ENCODE results near the gene OBSCN. TPM values are rescaled to one million over a fixed set of nuclear protein-coding genes. Genes with fewer than 3 reads are reported as not detected.

Gene OBSCN
- total and polyA plus RNA-seq, 2 donors (not counting 1 experiment from before 2014, with no cell fraction given): 10.0 to 63.9 TPM

GRCh38 chr1:228161362-228161761 lies 46.5 kb upstream of the OBSCN start:
- no peak overlapping the region for H3K9ac ChIP-seq (ENCODE audit: low read length)
- WGBS (ENCODE audit: insufficient coverage): 87% methylated on average over 5 of the region's 7 CpGs
- H3K36me3 ChIP-seq (replicated peaks in 1 of 2; ENCODE audit: control extremely low read depth in 1 of 2, control insufficient read depth in 1 of 2, extremely low read depth in 1 of 2, insufficient read depth in 2 of 2, low read length in 1 of 2): no peaks in the 10 kb centered on the region
- DNase-seq (no peak), ATAC-seq (ENCODE audit: low read depth) (no peak)
- Mint-ChIP-seq H3K9me3 (ENCODE audit: insufficient read depth) (no peaks in the 10 kb centered on the region), H3K4me1 (peaks cover 15% of the 10 kb centered on the region), H3K27ac (no peak overlapping the region), H3K27me3 (peaks cover 3% of the 10 kb centered on the region), H3K4me3 (no peak overlapping the region)
- no peak overlapping the region for H3K27ac ChIP-seq (ENCODE audit: low read length in 2 of 2)
- H3K27me3 ChIP-seq (replicated peaks in 1 of 4; ENCODE audit: control extremely low read depth in 1 of 4, control insufficient read depth in 3 of 4, insufficient read depth in 4 of 4, low read length in 3 of 4): peaks cover 0 to 19% (median 0%) of the 10 kb centered on the region in 4 experiments
- H3K4me2 ChIP-seq (replicated peaks; ENCODE audit: low read depth, low read length, poor library complexity, severe bottlenecking): no peak overlapping the region
- H3K79me2 ChIP-seq (ENCODE audit: control insufficient read depth, insufficient read depth, low read length): peaks cover 6% of the 10 kb centered on the region
- TF ChIP-seq CTCF (IDR thresholded peaks at IDR 0.05): no peak
- TF ChIP-seq EZH2 (IDR thresholded peaks at IDR 0.05; ENCODE audit: borderline replicate concordance, insufficient read depth, low read depth, low read length, poor library complexity, severe bottlenecking): no peak
- no peak overlapping the region for H2AFZ ChIP-seq (ENCODE audit: insufficient read depth, low read depth, low read length, poor library complexity, severe bottlenecking)
- ChIA-PET POLR2A (interaction anchor here (1.2 kb wide), 1 partner anchor 21 kb away, joined by 3 read pairs; no protein-coding TSS in a partner anchor), CTCF (no interaction called here)
- intact Hi-C loops (cut with micrococcal nuclease): no loop called here
- peaks cover 8 to 22% of the 10 kb centered on the region in 2 donors for H3K4me1 ChIP-seq (ENCODE audit: control insufficient read depth in 2 of 2, insufficient read depth in 2 of 2, low read length in 2 of 2)
- H3K9me3 ChIP-seq (ENCODE audit: control extremely low read depth in 1 of 3, control insufficient read depth in 2 of 3, insufficient read depth in 1 of 3, low read length in 2 of 3): peaks cover 0 to 2% (median 0%) of the 10 kb centered on the region in 3 donors
- H4K20me1 ChIP-seq (ENCODE audit: control insufficient read depth, insufficient read depth, low read length, poor library complexity, severe bottlenecking): no peaks in the 10 kb centered on the region
- no peak overlapping the region for H3K4me3 ChIP-seq (ENCODE audit: control extremely low read depth in 1 of 5, extremely low read depth in 1 of 5, insufficient read depth in 1 of 5, low read depth in 2 of 5, low read length in 4 of 5)

GRCh38 chr1:228161866-228162265 lies 46.0 kb upstream of the OBSCN start:
- Histone ChIP-seq H3K4me3 (ENCODE audit: control extremely low read depth in 1 of 5, extremely low read depth in 1 of 5, insufficient read depth in 1 of 5, low read depth in 2 of 5, low read length in 4 of 5) (no peak overlapping the region), H3K9me3 (ENCODE audit: control extremely low read depth in 1 of 3, control insufficient read depth in 2 of 3, insufficient read depth in 1 of 3, low read length in 2 of 3) (peaks cover 0 to 1% (median 0%) of the 10 kb centered on the region in 3 donors), H3K4me1 (ENCODE audit: control insufficient read depth in 2 of 2, insufficient read depth in 2 of 2, low read length in 2 of 2) (peaks cover 13 to 27% of the 10 kb centered on the region in 2 donors), H2AFZ (ENCODE audit: insufficient read depth, low read depth, low read length, poor library complexity, severe bottlenecking) (no peak overlapping the region), H3K36me3 (replicated peaks in 1 of 2; ENCODE audit: control extremely low read depth in 1 of 2, control insufficient read depth in 1 of 2, extremely low read depth in 1 of 2, insufficient read depth in 2 of 2, low read length in 1 of 2) (no peaks in the 10 kb centered on the region), H3K79me2 (ENCODE audit: control insufficient read depth, insufficient read depth, low read length) (peaks cover 11% of the 10 kb centered on the region), H3K27ac (ENCODE audit: low read length in 2 of 2) (no peak overlapping the region), H3K9ac (ENCODE audit: low read length) (no peak overlapping the region), H4K20me1 (ENCODE audit: control insufficient read depth, insufficient read depth, low read length, poor library complexity, severe bottlenecking) (no peaks in the 10 kb centered on the region), H3K4me2 (replicated peaks; ENCODE audit: low read depth, low read length, poor library complexity, severe bottlenecking) (no peak overlapping the region), H3K27me3 (replicated peaks in 1 of 4; ENCODE audit: control extremely low read depth in 1 of 4, control insufficient read depth in 3 of 4, insufficient read depth in 4 of 4, low read length in 3 of 4) (peaks cover 0 to 14% (median 0%) of the 10 kb centered on the region in 4 experiments)
- Mint-ChIP-seq H3K9me3 (ENCODE audit: insufficient read depth) (no peaks in the 10 kb centered on the region), H3K4me3 (no peak overlapping the region), H3K27ac (peak overlapping the region; percentile 37), H3K27me3 (peaks cover 3% of the 10 kb centered on the region), H3K4me1 (peaks cover 19% of the 10 kb centered on the region)
- DNase-seq (no peak), ATAC-seq (ENCODE audit: low read depth) (no peak)
- no peak for TF ChIP-seq EZH2 (IDR thresholded peaks at IDR 0.05; ENCODE audit: borderline replicate concordance, insufficient read depth, low read depth, low read length, poor library complexity, severe bottlenecking)
- TF ChIP-seq CTCF (IDR thresholded peaks at IDR 0.05): no peak
- ChIA-PET POLR2A (interaction anchor here (1.2 kb wide), 1 partner anchor 21 kb away, joined by 3 read pairs; no protein-coding TSS in a partner anchor), CTCF (no interaction called here)
- 91% methylated on average over 8 of the region's 9 CpGs for WGBS (ENCODE audit: insufficient coverage)
- intact Hi-C loops (cut with micrococcal nuclease): no loop called here
